Measurements from ENCODE around the gene OCA2. TPM values are rescaled to one million over a fixed set of nuclear protein-coding genes. Genes with fewer than 3 reads are reported as not detected.

The OCA2 gene
- total RNA-seq, 2 experiments from 2014 or later = not detected

GRCh38 chr15:27824841-27825422, 274.2 kb downstream of the OCA2 start:
- ChIA-PET POLR2A (no interaction called here), CTCF (no interaction called here)
- Mint-ChIP-seq H3K27ac (no peak overlapping the region), H3K4me1 (no peaks in the 10 kb centered on the region), H3K36me3 (ENCODE audit: low read depth) (no peaks in the 10 kb centered on the region), H3K9me3 (peaks cover 10% of the 10 kb centered on the region), H3K4me3 (no peak overlapping the region), H3K27me3 (no peaks in the 10 kb centered on the region)
- no peak for DNase-seq

DNA sequence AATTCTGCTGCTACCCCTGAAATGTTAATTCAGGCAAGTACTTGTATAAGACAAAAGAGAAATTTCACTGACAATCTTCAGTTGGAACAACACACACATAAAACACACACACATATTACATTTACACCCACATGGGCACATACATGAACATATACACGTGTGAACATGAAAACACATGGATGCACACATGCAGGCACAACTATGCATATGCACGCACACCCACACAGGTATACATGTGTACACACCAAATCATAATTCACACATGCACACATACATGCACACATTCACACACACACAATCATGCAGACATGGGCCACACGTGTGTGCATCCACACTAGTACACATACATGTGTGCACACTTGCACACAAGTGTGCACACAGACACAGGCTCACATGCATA, 277.8 kb downstream of the OCA2 start:
- no peak for DNase-seq
- Mint-ChIP-seq H3K4me1 (no peaks in the 10 kb centered on the region), H3K27me3 (no peaks in the 10 kb centered on the region), H3K27ac (no peak overlapping the region), H3K36me3 (ENCODE audit: low read depth) (no peaks in the 10 kb centered on the region), H3K4me3 (no peak overlapping the region), H3K9me3 (peaks cover 21% of the 10 kb centered on the region)
- POLR2A ChIA-PET = no interaction called here
- CTCF ChIA-PET = no interaction called here

GRCh38 chr15:27820722-27821121, 278.4 kb downstream of the OCA2 start:
- POLR2A ChIA-PET = no interaction called here
- Mint-ChIP-seq H3K4me3 (no peak overlapping the region), H3K9me3 (peaks cover 21% of the 10 kb centered on the region), H3K27me3 (no peaks in the 10 kb centered on the region), H3K27ac (no peak overlapping the region), H3K36me3 (ENCODE audit: low read depth) (no peaks in the 10 kb centered on the region), H3K4me1 (no peaks in the 10 kb centered on the region)
- no peak for DNase-seq
- CTCF ChIA-PET = no interaction called here

GRCh38 chr15:27820232-27820631, 278.9 kb downstream of the OCA2 start:
- Mint-ChIP-seq H3K4me1 (no peaks in the 10 kb centered on the region), H3K9me3 (peaks cover 21% of the 10 kb centered on the region), H3K27me3 (no peaks in the 10 kb centered on the region), H3K27ac (no peak overlapping the region), H3K4me3 (no peak overlapping the region), H3K36me3 (ENCODE audit: low read depth) (no peaks in the 10 kb centered on the region)
- ChIA-PET CTCF (no interaction called here), POLR2A (no interaction called here)
- DNase-seq = no peak

- ChIA-PET POLR2A (no interaction called here), CTCF (no interaction called here)
- H3K4me1 Mint-ChIP-seq = no peaks in the 10 kb centered on the region
- H3K9me3 Mint-ChIP-seq = peaks cover 21% of the 10 kb centered on the region
- no peaks in the 10 kb centered on the region for H3K36me3 Mint-ChIP-seq (ENCODE audit: low read depth)
- no peak overlapping the region for H3K4me3 Mint-ChIP-seq
- no peak overlapping the region for H3K27ac Mint-ChIP-seq
- DNase-seq = no peak
- H3K27me3 Mint-ChIP-seq = no peaks in the 10 kb centered on the region
These were observed 281.9 kb downstream of the OCA2 start for GRCh38 chr15:27817258-27817657.

GRCh38 chr15:27816790-27817189, 282.3 kb downstream of the OCA2 start:
- no peaks in the 10 kb centered on the region for H3K36me3 Mint-ChIP-seq (ENCODE audit: low read depth)
- H3K9me3 Mint-ChIP-seq = peaks cover 24% of the 10 kb centered on the region
- H3K27ac Mint-ChIP-seq = no peak overlapping the region
- DNase-seq = no peak
- no peaks in the 10 kb centered on the region for H3K27me3 Mint-ChIP-seq
- CTCF ChIA-PET = no interaction called here
- H3K4me1 Mint-ChIP-seq = no peaks in the 10 kb centered on the region
- no peak overlapping the region for H3K4me3 Mint-ChIP-seq
- POLR2A ChIA-PET = no interaction called here

GRCh38 chr15:27815035-27815434, 284.1 kb downstream of the OCA2 start:
- Mint-ChIP-seq H3K4me3 (no peak overlapping the region), H3K27me3 (no peaks in the 10 kb centered on the region), H3K4me1 (no peaks in the 10 kb centered on the region), H3K36me3 (ENCODE audit: low read depth) (no peaks in the 10 kb centered on the region), H3K9me3 (peaks cover 20% of the 10 kb centered on the region), H3K27ac (no peak overlapping the region)
- no peak for DNase-seq
- POLR2A ChIA-PET = no interaction called here
- CTCF ChIA-PET = no interaction called here

DNA sequence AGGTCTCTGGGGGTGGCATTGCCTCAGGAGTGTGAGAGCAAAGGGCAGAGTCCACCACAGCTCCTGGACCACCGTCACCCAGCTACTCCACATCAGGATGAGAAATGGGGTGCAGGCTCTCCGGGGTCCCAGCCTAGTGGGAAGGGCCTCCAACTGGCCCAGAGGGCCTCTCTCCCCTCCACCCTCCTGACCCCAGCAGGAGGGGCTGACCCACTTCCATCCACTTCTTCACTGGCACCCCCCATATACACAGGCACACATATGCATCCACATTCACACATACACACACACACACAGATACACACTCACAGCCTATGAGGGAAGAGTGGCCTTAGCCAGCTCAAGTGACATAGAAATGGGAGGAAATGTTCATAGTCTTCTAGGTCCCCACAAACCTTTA, 286.0 kb downstream of the OCA2 start:
- peaks cover 20% of the 10 kb centered on the region for H3K9me3 Mint-ChIP-seq
- POLR2A ChIA-PET = no interaction called here
- H3K27ac Mint-ChIP-seq = no peak overlapping the region
- CTCF ChIA-PET = no interaction called here
- no peak for DNase-seq
- no peaks in the 10 kb centered on the region for H3K4me1 Mint-ChIP-seq
- no peaks in the 10 kb centered on the region for H3K27me3 Mint-ChIP-seq
- no peaks in the 10 kb centered on the region for H3K36me3 Mint-ChIP-seq (ENCODE audit: low read depth)
- H3K4me3 Mint-ChIP-seq = no peak overlapping the region

GRCh38 chr15:27808182-27808581, 290.9 kb downstream of the OCA2 start:
- Mint-ChIP-seq H3K27ac (no peak overlapping the region), H3K4me1 (no peaks in the 10 kb centered on the region), H3K36me3 (ENCODE audit: low read depth) (no peaks in the 10 kb centered on the region), H3K27me3 (no peaks in the 10 kb centered on the region), H3K4me3 (no peak overlapping the region), H3K9me3 (peaks cover 21% of the 10 kb centered on the region)
- ChIA-PET CTCF (no interaction called here), POLR2A (no interaction called here)
- no peak for DNase-seq

GRCh38 chr15:27807335-27807734, 291.8 kb downstream of the OCA2 start:
- CTCF ChIA-PET = no interaction called here
- Mint-ChIP-seq H3K4me3 (no peak overlapping the region), H3K27me3 (no peaks in the 10 kb centered on the region), H3K9me3 (peaks cover 21% of the 10 kb centered on the region), H3K36me3 (ENCODE audit: low read depth) (no peaks in the 10 kb centered on the region), H3K27ac (no peak overlapping the region), H3K4me1 (no peaks in the 10 kb centered on the region)
- no peak for DNase-seq
- POLR2A ChIA-PET = no interaction called here

DNA sequence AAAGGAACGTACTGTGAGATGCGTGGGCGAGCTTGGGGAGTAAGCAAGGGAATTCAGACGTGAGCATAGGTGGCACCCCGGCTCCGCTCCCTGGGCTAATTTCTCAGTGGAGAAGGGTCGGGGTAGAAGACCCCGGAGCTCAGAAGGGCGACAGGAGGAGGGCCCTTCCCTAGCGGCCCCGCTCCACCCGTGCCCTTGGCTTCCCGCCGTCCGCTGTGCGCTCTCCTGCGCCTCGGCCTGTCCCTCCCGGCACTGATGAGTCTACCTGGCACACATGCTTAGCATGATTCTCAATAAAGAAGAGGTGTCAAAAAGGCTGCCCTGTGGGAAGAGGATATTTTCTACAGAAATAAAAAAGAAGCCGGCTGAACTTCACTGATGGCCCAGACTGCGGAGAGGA, 292.7 kb downstream of the OCA2 start:
- POLR2A ChIA-PET = no interaction called here
- peaks cover 18% of the 10 kb centered on the region for H3K9me3 Mint-ChIP-seq
- no peak overlapping the region for H3K4me3 Mint-ChIP-seq
- no peak for DNase-seq
- no peaks in the 10 kb centered on the region for H3K36me3 Mint-ChIP-seq (ENCODE audit: low read depth)
- no peaks in the 10 kb centered on the region for H3K27me3 Mint-ChIP-seq
- CTCF ChIA-PET = no interaction called here
- H3K4me1 Mint-ChIP-seq = no peaks in the 10 kb centered on the region
- no peak overlapping the region for H3K27ac Mint-ChIP-seq

DNA sequence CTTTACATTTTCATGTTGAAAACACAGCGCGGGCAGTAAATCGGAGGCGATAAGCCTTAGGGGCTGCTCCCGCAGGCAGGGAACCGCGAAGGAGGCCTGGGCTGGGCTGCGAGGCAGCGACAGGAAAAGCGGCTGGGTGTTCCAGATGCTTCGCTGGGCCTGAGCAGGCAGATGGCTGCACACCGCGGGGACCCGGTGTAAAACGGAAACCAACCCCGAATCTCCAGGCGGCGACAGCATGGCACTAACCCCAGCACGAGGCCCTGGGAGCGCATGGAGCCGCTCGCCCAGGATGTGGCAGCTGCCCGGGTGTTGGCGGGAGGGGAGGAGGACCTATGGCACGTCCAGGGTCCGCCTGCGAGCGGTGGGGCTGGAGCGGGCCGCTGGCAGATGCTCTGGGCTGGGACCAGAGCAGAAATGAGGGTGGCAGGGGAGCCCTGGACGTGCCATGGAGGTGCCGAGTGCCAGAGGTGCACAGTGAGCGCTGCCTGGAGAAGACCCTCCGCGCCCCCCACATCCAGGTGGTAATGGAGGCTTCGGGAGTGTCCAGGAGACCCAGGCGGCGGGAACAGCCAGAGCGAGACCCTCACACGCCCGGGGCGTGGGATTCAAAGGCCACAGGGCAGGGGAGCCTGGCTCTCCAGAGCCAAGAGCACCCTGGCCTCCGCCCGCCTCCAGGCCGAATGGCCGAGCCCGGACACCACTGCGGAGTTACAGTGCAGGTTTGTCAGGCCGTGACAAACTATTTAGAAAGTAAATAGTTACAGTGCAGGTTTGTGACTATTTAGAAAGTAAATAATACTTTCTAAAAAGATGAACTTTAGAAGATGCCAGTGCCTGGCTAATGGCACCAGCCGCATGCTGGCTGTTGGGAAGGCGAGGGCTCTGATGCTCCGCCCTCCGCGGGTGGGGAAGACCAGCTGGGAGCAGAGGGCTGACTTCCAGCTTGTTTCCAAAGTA, 293.6 kb downstream of the OCA2 start:
- peaks cover 18% of the 10 kb centered on the region for H3K9me3 Mint-ChIP-seq
- DNase-seq = no peak
- H3K27ac Mint-ChIP-seq = no peak overlapping the region
- H3K27me3 Mint-ChIP-seq = no peaks in the 10 kb centered on the region
- no peak overlapping the region for H3K4me3 Mint-ChIP-seq
- ChIA-PET CTCF (no interaction called here), POLR2A (no interaction called here)
- H3K36me3 Mint-ChIP-seq (ENCODE audit: low read depth) = no peaks in the 10 kb centered on the region
- H3K4me1 Mint-ChIP-seq = no peaks in the 10 kb centered on the region

- CTCF ChIA-PET = no interaction called here
- Mint-ChIP-seq H3K36me3 (ENCODE audit: low read depth) (no peaks in the 10 kb centered on the region), H3K4me1 (no peaks in the 10 kb centered on the region), H3K27ac (no peak overlapping the region), H3K9me3 (peaks cover 14% of the 10 kb centered on the region), H3K4me3 (no peak overlapping the region), H3K27me3 (no peaks in the 10 kb centered on the region)
- POLR2A ChIA-PET = no interaction called here
- no peak for DNase-seq
These were observed 294.4 kb downstream of the OCA2 start for GRCh38 chr15:27804569-27805260.

DNA sequence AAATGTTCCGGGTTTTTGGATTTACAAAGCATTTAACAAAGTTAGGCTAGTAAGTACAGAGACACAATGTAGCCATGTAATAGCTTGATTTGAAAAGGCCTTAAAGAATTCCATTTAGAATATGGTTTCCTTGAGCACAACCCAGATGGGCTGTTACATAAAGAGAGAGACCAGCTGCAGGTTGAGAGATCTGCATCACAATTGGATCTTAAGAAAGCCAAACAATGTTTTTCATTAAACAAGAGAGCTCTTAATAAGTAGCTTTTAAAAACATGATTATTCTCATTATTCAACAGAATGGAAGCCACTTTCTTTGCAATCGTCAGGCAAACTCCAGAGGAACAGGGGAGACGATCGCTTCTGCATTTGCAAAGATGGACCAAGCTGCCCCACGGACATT, 300.3 kb downstream of the OCA2 start:
- no peaks in the 10 kb centered on the region for H3K4me1 Mint-ChIP-seq
- no peaks in the 10 kb centered on the region for H3K36me3 Mint-ChIP-seq (ENCODE audit: low read depth)
- CTCF ChIA-PET = no interaction called here

More for the DNA sequence above, 300.3 kb downstream of the OCA2 start:
- H3K27ac Mint-ChIP-seq = no peak overlapping the region
- no peaks in the 10 kb centered on the region for H3K27me3 Mint-ChIP-seq
- H3K9me3 Mint-ChIP-seq = peaks cover 3% of the 10 kb centered on the region
- POLR2A ChIA-PET = no interaction called here
- no peak for DNase-seq
- no peak overlapping the region for H3K4me3 Mint-ChIP-seq

All from activated CD4-positive, alpha-beta memory T cell treated with anti-CD3 and anti-CD28 coated beads, Interleukin-2, amount 10 ng/mL, durations not matched to agents 7 days and 5 days (primary cell).